IPS-15b (cell line): ENCODE data around the gene POU6F2.

Source experiments
- H3K27me3 ChIP-seq: one replicate; pipeline ENCODE4 v1.6.1; 2013; ENCODE audit warnings: low read length; ENCODE audit not compliant: control insufficient read depth, insufficient read depth
- H3K36me3 ChIP-seq: one replicate; pipeline ENCODE4 v1.6.1; 2013; ENCODE audit warnings: low read length; ENCODE audit not compliant: control insufficient read depth, insufficient read depth
- H3K4me1 ChIP-seq: one replicate; pipeline ENCODE4 v1.6.1; 2013; ENCODE audit warnings: mild to moderate bottlenecking, low read length; ENCODE audit not compliant: control insufficient read depth, insufficient read depth
- H3K4me3 ChIP-seq: one replicate; pipeline ENCODE4 v1.5.1; 2013; ENCODE audit warnings: low read depth, low read length
- H3K9ac ChIP-seq: one replicate; pipeline ENCODE4 v1.6.1; 2013; ENCODE audit warnings: low read depth, mild to moderate bottlenecking, low read length
- H3K9me3 ChIP-seq: one replicate; pipeline ENCODE4 v1.6.1; 2013; ENCODE audit warnings: mild to moderate bottlenecking, low read length; ENCODE audit not compliant: control insufficient read depth, insufficient read depth

Gene POU6F2

DNA sequence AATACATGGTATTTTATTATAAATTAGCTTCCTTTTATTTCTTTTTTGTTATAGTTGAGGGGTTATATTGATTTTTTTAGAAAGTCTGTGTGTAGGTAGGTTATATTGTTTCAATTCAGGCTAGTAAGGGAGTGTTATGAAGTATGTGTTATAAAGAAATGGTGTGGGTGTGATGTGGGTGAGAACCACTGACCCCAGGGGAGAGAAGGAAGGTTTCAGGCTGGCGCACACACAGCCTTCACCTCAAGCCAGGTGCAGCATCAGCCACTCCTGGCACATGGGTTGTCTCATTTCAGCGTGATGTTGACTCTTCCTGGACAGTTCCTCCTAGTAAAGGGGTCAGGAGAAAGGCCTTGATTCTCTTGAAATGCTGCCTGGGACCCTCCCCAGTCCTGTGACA is 291.3 kb downstream of the POU6F2 start:
- Histone ChIP-seq H3K36me3 (no peaks in the 10 kb centered on the region), H3K4me1 (peaks cover 15% of the 10 kb centered on the region), H3K9me3 (no peaks in the 10 kb centered on the region), H3K9ac (no peak overlapping the region), H3K4me3 (no peak overlapping the region), H3K27me3 (no peaks in the 10 kb centered on the region)

DNA sequence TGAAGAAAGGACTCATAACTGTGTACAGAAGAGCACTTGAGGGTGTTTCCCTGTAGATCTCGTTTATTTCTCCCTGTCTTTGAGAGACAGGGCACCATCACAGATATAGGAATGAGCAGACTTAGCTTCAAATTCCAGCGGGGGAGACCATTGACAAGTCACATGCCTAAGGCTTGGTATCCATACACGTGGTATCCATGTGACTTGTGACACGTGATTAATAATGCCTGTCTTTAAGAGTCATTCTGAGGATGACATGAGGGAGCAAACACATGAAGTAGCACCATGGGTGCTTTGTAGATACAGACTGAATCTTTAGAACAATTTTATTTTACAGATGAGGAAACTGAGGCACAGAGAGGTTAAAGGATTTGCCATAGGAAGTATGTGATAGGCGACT is 292.3 kb downstream of the POU6F2 start:
- Histone ChIP-seq H3K9me3 (no peaks in the 10 kb centered on the region), H3K4me3 (no peak overlapping the region), H3K36me3 (no peaks in the 10 kb centered on the region), H3K4me1 (peaks cover 15% of the 10 kb centered on the region), H3K27me3 (no peaks in the 10 kb centered on the region), H3K9ac (no peak overlapping the region)

DNA sequence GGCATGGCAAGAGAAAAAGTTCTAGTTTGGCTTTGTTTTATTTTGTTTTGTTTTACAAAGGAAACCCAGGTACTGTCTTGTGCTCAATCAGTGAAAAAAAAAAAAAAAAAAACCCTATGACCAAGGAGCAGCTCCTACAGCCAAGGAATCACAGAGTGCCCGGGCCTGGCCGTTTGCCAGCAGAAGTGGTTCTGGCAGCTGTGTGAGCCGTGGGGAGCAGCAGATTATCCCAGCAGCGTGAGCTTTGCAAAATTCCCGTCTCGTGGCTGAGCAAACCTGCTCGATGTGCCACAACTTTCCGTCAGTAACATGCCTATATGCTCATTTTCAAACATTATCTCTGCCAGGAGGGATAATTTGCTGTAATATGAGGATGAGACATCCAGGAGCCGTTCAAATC is 293.7 kb downstream of the POU6F2 start:
- Histone ChIP-seq H3K4me1 (peaks cover 7% of the 10 kb centered on the region), H3K9me3 (no peaks in the 10 kb centered on the region), H3K9ac (no peak overlapping the region), H3K4me3 (no peak overlapping the region), H3K27me3 (no peaks in the 10 kb centered on the region), H3K36me3 (no peaks in the 10 kb centered on the region)

DNA sequence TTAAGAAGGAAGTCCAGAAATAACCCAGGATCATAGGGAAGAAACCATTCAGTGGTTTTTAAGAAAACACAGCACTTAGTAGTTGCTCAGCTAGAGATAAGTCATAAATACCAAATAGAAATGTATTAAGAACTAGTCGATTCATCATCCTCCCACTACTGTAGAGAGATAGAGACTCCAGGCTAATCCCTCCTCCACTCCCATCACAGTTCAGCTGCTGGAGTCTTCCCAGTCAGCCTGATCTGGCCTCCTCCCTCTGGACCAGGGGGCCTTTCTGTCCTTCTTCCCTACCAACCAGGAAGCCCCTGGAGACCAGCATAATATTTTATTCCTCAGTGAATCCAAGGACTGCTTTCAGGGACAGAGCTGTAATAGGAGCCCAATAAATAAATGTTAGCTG is 294.4 kb downstream of the POU6F2 start:
- peaks cover 7% of the 10 kb centered on the region for H3K4me1 ChIP-seq

DNA sequence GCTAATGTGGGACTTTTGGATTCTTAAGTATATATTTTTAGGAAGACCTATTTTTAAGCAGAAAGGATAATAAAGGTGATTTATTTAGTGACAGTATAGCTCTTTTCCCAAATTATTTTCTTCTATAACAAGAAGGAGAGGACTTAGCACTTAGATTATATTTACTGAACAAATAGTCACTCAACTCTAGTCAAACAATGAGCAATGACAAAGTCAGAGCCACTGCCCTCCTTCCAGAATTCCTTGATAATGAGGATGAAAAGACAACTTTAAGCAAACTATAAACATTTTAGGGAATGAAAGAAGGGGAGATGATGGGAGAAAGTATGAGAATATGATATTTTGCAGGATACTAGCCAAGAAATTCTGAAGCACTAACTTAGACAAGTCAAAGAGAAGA is 295.0 kb downstream of the POU6F2 start:
- Histone ChIP-seq H3K27me3 (no peaks in the 10 kb centered on the region), H3K9me3 (no peaks in the 10 kb centered on the region), H3K36me3 (no peaks in the 10 kb centered on the region), H3K4me1 (peaks cover 7% of the 10 kb centered on the region), H3K4me3 (no peak overlapping the region), H3K9ac (no peak overlapping the region)

More for the DNA sequence above, 294.4 kb downstream of the POU6F2 start:
- Histone ChIP-seq H3K9ac (no peak overlapping the region), H3K9me3 (no peaks in the 10 kb centered on the region), H3K4me3 (no peak overlapping the region), H3K36me3 (no peaks in the 10 kb centered on the region), H3K27me3 (no peaks in the 10 kb centered on the region)

DNA sequence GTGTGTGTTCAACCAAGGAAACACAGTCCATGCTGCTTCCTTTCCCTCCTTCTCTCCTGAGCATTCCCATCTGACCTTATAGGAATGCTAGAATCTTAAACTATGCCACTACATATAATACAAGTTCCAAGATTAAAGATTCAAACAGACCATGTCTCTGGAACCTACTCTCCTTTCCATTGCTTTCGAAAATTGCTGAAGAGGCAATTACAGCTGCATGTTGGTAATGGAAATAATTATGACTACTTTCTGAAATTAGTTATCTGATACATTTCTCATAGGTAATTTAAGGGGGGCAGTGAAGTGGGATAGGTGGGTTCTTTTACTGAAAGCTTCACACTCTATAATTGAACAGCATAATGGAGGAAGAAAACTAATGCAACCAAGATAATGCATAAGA is 302.6 kb downstream of the POU6F2 start:
- H3K9ac ChIP-seq: no peak overlapping the region
- no peaks in the 10 kb centered on the region for H3K36me3 ChIP-seq
- H3K27me3 ChIP-seq: no peaks in the 10 kb centered on the region
- H3K4me3 ChIP-seq: no peak overlapping the region
- H3K9me3 ChIP-seq: no peaks in the 10 kb centered on the region
- peaks cover 3% of the 10 kb centered on the region for H3K4me1 ChIP-seq

DNA sequence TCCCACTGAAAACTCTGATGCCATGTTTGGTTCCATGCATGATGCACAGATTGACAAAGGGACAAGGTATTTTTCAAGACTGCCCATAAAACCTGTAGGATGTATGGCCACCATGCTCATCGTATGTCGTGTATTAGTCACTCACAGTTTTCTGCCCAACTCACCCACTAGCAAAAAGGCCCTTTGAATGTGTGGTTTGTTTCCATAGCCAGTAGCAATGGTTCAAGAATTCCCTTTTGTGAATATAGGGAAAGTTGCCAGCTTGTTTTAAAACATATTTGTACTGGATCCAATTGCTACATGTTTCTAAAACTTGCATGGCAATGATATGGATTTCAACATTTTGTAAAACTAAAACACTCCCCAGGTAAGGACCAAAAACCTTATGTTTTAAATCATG is 307.5 kb downstream of the POU6F2 start:
- Histone ChIP-seq H3K4me3 (no peak overlapping the region), H3K4me1 (peaks cover 3% of the 10 kb centered on the region), H3K9ac (no peak overlapping the region), H3K27me3 (no peaks in the 10 kb centered on the region), H3K9me3 (no peaks in the 10 kb centered on the region), H3K36me3 (no peaks in the 10 kb centered on the region)

DNA sequence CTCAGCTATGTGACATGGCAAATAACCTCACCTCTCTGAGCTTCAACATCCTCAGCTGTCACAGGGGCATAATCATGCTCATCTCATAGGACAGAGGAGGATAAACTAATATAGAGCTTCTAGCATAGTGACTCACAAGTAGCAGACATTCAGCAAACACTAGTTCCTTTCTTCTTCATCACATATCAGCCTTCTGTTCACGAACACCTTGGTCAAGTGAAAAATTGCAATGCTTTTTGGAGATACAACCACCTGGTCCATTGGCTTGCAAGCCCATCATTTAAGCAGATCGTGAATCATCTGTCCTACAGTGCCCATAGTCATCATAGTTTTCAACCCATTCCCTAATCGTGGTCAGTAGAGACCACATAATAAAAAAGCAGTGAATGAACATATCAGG is 310.6 kb downstream of the POU6F2 start:
- H3K4me1 ChIP-seq: peaks cover 3% of the 10 kb centered on the region
- no peak overlapping the region for H3K4me3 ChIP-seq
- H3K9me3 ChIP-seq: no peaks in the 10 kb centered on the region
- H3K9ac ChIP-seq: no peak overlapping the region
- H3K36me3 ChIP-seq: no peaks in the 10 kb centered on the region
- no peaks in the 10 kb centered on the region for H3K27me3 ChIP-seq

DNA sequence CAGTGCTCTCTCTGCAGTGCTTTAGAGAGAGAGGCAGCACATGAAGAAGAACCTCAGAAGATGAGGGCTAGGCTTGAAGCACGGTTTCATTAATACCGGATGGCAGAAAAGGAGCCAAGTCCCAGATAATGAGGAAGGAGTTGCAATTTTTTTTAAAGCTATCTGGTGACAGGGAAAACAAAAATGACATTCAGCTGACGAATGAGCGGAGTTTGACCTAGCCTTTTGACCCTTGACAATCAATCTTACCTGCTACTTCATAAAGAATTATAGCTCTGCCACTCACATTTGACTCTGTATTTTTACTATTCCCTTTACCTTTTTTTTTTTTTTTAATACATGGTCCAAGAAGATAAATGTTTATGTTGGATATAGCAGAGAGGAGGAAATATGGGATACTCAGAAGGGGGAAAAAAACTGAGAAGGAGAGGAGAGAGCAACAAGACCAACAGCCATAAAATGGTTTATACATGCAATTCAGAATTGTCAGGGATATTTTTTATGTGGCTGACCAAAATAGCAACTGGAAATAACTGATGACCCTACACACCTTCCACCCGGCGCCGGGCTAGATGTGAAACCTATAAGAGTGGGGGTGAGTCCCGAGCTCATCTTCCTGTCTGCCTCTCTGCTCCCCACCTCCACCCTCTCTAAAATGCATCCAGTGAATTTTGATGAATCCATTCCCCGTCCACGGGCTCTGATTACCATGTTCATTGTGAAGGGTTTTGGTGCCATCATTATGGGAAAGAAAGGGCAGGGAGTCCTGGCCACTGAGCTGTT is 314.1 kb downstream of the POU6F2 start:
- Histone ChIP-seq H3K9ac (no peak overlapping the region), H3K36me3 (no peaks in the 10 kb centered on the region), H3K4me3 (no peak overlapping the region), H3K4me1 (no peaks in the 10 kb centered on the region), H3K27me3 (no peaks in the 10 kb centered on the region), H3K9me3 (no peaks in the 10 kb centered on the region)

DNA sequence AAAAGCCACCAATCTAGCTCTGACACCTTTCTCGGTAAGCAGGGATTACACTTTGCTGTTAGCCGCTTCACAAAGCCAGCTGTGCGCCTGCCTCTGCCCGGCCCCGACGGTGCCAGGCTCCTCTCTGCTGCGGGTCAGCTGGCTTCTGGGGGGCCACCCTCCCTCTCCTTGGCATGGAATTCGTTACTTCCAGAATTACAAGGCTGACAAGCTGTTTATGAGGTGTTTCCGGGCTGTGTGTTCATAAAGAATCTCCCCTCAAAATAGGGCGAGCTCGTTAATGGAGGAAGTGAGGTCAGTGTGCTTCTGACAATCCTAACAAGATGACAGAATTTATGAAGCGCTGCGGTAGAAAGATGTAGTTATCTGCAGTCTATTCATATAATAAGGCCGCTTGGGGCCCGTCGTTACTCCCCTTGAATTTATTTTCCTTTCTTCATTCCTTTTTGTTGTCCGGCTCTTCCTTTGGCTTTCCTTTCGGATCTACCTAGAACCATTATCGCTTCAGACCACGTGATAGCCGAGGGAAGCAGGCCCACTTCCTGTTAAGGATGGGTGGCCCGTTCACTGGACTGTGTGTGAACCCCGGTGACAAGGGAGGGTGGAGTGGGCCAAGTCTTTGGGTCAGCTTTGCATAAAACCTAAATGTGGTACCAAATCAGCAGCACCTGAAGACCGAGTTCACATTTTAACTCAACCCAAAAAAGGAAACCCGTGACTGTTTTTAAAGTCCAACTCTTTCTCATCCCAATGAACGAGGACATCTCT is 315.5 kb downstream of the POU6F2 start:
- Histone ChIP-seq H3K4me1 (no peaks in the 10 kb centered on the region), H3K4me3 (no peak overlapping the region)

DNA sequence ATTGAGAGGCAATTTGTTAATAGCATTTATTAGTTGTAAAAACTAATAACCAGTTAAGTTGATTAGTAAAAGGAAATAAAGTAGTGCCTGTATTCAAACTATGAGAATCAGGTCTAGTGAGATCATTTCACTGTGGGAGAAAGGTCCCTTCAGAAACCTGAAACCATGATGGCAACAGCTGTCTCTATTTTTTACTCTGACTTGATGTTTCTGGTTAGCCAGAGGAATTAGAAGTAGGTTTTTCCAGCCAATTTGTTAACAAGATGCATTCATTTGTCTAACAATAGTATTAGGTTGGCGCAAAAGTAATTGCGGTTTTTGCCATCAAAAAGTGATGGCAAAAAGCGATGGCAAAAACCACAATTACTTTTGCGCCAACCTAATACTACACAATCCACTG is 316.3 kb downstream of the POU6F2 start:
- Histone ChIP-seq H3K36me3 (no peaks in the 10 kb centered on the region), H3K9me3 (no peaks in the 10 kb centered on the region), H3K9ac (no peak overlapping the region), H3K27me3 (no peaks in the 10 kb centered on the region), H3K4me3 (no peak overlapping the region), H3K4me1 (no peaks in the 10 kb centered on the region)

More for the DNA sequence above, 315.5 kb downstream of the POU6F2 start:
- no peaks in the 10 kb centered on the region for H3K9me3 ChIP-seq
- H3K9ac ChIP-seq: no peak overlapping the region
- H3K36me3 ChIP-seq: no peaks in the 10 kb centered on the region
- no peaks in the 10 kb centered on the region for H3K27me3 ChIP-seq

DNA sequence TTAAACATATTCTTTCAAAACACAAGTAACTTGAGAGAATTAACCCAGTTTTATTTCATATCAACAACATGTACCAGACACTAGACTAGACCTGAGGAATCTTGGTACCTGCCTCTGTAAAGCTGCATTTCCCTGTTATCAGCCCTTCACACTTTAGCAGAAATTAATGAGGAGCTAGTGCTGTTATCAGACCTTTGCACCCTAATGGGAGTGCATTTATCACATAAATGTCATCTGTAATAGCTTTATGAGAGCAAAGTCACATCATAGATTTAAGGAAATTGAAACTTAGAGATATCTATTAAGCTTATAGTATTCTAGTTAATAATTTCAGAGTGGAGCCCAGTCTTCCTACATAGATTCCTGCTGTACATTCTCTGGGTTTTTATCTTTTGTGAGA is 318.1 kb downstream of the POU6F2 start:
- Histone ChIP-seq H3K9ac (no peak overlapping the region), H3K36me3 (no peaks in the 10 kb centered on the region), H3K9me3 (no peaks in the 10 kb centered on the region), H3K4me1 (no peaks in the 10 kb centered on the region), H3K27me3 (no peaks in the 10 kb centered on the region), H3K4me3 (no peak overlapping the region)
